Chondrocyte (in vitro differentiated cells): ENCODE measurements around the gene ZBTB39. TPM values are rescaled to one million over a fixed set of nuclear protein-coding genes. Genes with fewer than 3 reads are reported as not detected.
"Not testable (repeated sequence)": the region's sequence is repeated elsewhere in the genome, so short reads cannot be mapped to it uniquely, and the experiment has no call there.

Experiments used
- DNase-seq: peaks from one replicate; pipeline ENCODE4 v3.0.0; 2021; ENCODE audit warnings: mixed read lengths, low spot score
- H3K27ac Mint-ChIP-seq: one replicate; pipeline ENCODE4 v1.8.0; 2021; ENCODE audit warnings: mild to moderate bottlenecking, moderate library complexity, mixed read lengths; ENCODE audit not compliant: unreplicated experiment
- H3K27me3 Mint-ChIP-seq: 2 replicates; pipeline ENCODE4 v1.8.0; 2021; ENCODE audit warnings: low read depth, mixed read lengths
- H3K36me3 Mint-ChIP-seq: 2 replicates; pipeline ENCODE4 v1.8.0; 2021; ENCODE audit warnings: low read depth, mixed read lengths
- H3K4me1 Mint-ChIP-seq: 2 replicates; pipeline ENCODE4 v1.8.0; 2021; ENCODE audit warnings: low read depth, mild to moderate bottlenecking, mixed read lengths
- H3K4me3 Mint-ChIP-seq: one replicate; pipeline ENCODE4 v1.8.0; 2021; ENCODE audit warnings: mild to moderate bottlenecking, moderate library complexity, mixed read lengths; ENCODE audit not compliant: unreplicated experiment
- H3K9me3 Mint-ChIP-seq: 2 replicates; pipeline ENCODE4 v1.8.0; 2021; ENCODE audit warnings: low read depth, mixed read lengths
- CTCF ChIP-seq: fragments of 200-600 bp; sonication (generic); IDR thresholded peaks from 2 replicates; pipeline ENCODE4 v1.5.0; 2021; ENCODE audit warnings: antibody characterized with exemption, mild to moderate bottlenecking, moderate library complexity
- total RNA-seq: library from RNA; stranded (reverse); gene quantifications from 3 replicates; pipeline ENCODE4 v1.2.1, GENCODE V29; 2021

ZBTB39 gene
- total RNA-seq, 1 donor from 2014 or later = 6.1 TPM

GRCh38 chr12:57031138-57031725 is 24.9 kb upstream of the ZBTB39 start:
- H3K36me3 Mint-ChIP-seq = no peaks in the 10 kb centered on the region

DNA sequence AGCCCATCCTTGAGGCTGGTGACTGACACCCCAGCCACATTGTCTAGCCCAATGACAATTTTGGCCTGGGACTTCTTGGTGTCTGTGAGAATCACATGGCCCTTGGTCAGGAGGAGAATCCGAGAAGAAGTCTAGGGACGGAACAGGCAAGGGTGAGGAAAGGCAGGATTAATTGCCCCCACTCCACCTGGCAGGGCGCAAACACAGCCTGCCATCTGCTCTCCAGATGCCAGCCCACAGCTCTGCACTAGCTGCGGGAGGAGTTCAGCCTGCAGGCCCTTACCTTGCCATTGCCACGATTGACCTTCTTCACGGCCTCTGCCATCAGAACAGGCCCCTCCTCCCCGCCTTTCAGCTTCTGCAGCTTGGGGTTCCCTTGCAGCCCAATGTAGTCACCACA is 23.1 kb upstream of the ZBTB39 start:
- Mint-ChIP-seq H3K4me1 (no peaks in the 10 kb centered on the region), H3K27ac (no peak overlapping the region), H3K9me3 (no peaks in the 10 kb centered on the region), H3K36me3 (no peaks in the 10 kb centered on the region), H3K27me3 (peaks cover 46% of the 10 kb centered on the region), H3K4me3 (no peak overlapping the region)
- no peak for DNase-seq
- TF ChIP-seq CTCF = no peak

More at GRCh38 chr12:57031138-57031725, 24.9 kb upstream of the ZBTB39 start:
- Mint-ChIP-seq H3K27me3 (peaks cover 38% of the 10 kb centered on the region), H3K4me1 (no peaks in the 10 kb centered on the region), H3K9me3 (no peaks in the 10 kb centered on the region), H3K4me3 (no peak overlapping the region), H3K27ac (no peak overlapping the region)
- DNase-seq = no peak
- no peak for TF ChIP-seq CTCF

GRCh38 chr12:57027805-57028153 is 21.4 kb upstream of the ZBTB39 start:
- Mint-ChIP-seq H3K27me3 (peaks cover 48% of the 10 kb centered on the region), H3K27ac (no peak overlapping the region), H3K36me3 (no peaks in the 10 kb centered on the region), H3K9me3 (no peaks in the 10 kb centered on the region), H3K4me3 (no peak overlapping the region), H3K4me1 (no peaks in the 10 kb centered on the region)
- no peak for DNase-seq
- no peak for TF ChIP-seq CTCF

- TF ChIP-seq CTCF = no peak
- no peak overlapping the region for H3K4me3 Mint-ChIP-seq
- H3K27ac Mint-ChIP-seq = no peak overlapping the region
These were observed 20.9 kb upstream of the ZBTB39 start for GRCh38 chr12:57027011-57027804.

DNA sequence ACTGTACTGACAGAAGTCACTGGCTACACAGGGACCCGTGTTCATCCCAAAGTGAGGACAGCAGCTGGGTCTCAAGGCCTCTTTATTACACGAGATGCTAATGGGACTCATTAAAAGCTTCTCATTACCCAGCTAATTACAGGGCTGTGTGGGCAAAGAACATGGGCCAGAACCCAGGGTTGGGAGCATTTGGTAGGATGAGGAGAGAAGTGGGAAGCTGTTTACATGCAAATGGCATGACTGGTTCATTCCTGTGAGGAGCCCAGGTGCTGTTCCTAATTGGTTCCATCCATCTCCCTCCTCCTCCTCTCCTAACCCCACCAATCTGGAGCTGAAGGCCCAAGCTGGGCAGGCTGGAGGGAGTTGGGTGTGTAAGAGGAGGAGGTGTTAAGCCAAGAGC is 18.9 kb upstream of the ZBTB39 start:
- Mint-ChIP-seq H3K4me3 (no peak overlapping the region), H3K4me1 (no peaks in the 10 kb centered on the region), H3K36me3 (no peaks in the 10 kb centered on the region), H3K27ac (no peak overlapping the region), H3K27me3 (peaks cover 34% of the 10 kb centered on the region), H3K9me3 (no peaks in the 10 kb centered on the region)
- DNase-seq = no peak
- TF ChIP-seq CTCF = no peak

More at GRCh38 chr12:57027011-57027804, 20.9 kb upstream of the ZBTB39 start:
- DNase-seq = no peak
- Mint-ChIP-seq H3K27me3 (peaks cover 44% of the 10 kb centered on the region), H3K4me1 (no peaks in the 10 kb centered on the region), H3K36me3 (no peaks in the 10 kb centered on the region), H3K9me3 (no peaks in the 10 kb centered on the region)

DNA sequence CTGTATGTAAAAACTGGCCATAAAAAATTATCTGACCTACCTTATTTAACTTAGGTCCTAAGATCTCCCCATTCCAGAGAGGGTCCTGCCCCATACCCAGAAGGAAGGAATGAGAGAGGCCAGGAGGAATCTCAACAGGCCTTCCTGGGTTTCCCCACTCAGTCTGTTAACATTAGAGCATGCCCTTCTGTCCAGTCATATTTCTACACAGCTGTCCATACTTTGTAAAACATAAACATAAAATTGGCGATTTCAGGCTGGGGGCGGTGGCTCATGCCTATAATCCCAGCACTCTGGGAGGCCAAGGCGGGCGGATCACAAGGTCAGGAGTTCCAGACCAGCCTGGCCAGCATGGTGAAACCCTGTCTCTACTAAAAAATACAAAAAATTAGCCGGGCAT is 16.0 kb upstream of the ZBTB39 start:
- not testable (repeated sequence) for H3K27ac Mint-ChIP-seq, H3K4me3 Mint-ChIP-seq, DNase-seq, H3K9me3 Mint-ChIP-seq, H3K36me3 Mint-ChIP-seq, H3K4me1 Mint-ChIP-seq
- peaks cover 23% of the 10 kb centered on the region for H3K27me3 Mint-ChIP-seq
